ENCODE measurements around the gene RPS6KA3. TPM values are rescaled to one million over a fixed set of nuclear protein-coding genes. Genes with fewer than 3 reads are reported as not detected.

The RPS6KA3 gene
- total RNA-seq, 1 experiment from 2014 or later: 63.4 TPM

GRCh38 chrX:20189171-20189570 lies 77.5 kb downstream of the RPS6KA3 start:
- Mint-ChIP-seq H3K36me3 (ENCODE audit: insufficient read depth, unreplicated experiment) (peaks cover 36% of the 10 kb centered on the region), H3K4me1 (ENCODE audit: low read depth, unreplicated experiment) (no peaks in the 10 kb centered on the region), H3K27me3 (ENCODE audit: unreplicated experiment) (no peaks in the 10 kb centered on the region), H3K4me3 (ENCODE audit: low read depth, unreplicated experiment) (no peak overlapping the region), H3K9me3 (ENCODE audit: low read depth, unreplicated experiment) (no peaks in the 10 kb centered on the region), H3K27ac (ENCODE audit: unreplicated experiment) (no peak overlapping the region)
- no peak for DNase-seq
- TF ChIP-seq CTCF (IDR thresholded peaks at IDR 0.05; ENCODE audit: unreplicated experiment): no peak
- intact Hi-C loops (cut with micrococcal nuclease; ENCODE audit: unreplicated experiment): no loop called here
- no TSS peak for BruUV-seq (replicated peaks)
- CTCF ChIA-PET: interaction anchor here (0.7 kb wide), 1 partner anchor 31 kb away, joined by 3 read pairs; no protein-coding TSS in a partner anchor

- Mint-ChIP-seq H3K9me3 (ENCODE audit: low read depth, unreplicated experiment) (no peaks in the 10 kb centered on the region), H3K27me3 (ENCODE audit: unreplicated experiment) (no peaks in the 10 kb centered on the region), H3K4me3 (ENCODE audit: low read depth, unreplicated experiment) (no peak overlapping the region), H3K36me3 (ENCODE audit: insufficient read depth, unreplicated experiment) (peaks cover 31% of the 10 kb centered on the region), H3K4me1 (ENCODE audit: low read depth, unreplicated experiment) (no peaks in the 10 kb centered on the region), H3K27ac (ENCODE audit: unreplicated experiment) (no peak overlapping the region)
- intact Hi-C loops (cut with micrococcal nuclease; ENCODE audit: unreplicated experiment): no loop called here
- no peak for TF ChIP-seq CTCF (IDR thresholded peaks at IDR 0.05; ENCODE audit: unreplicated experiment)
- DNase-seq: no peak
- CTCF ChIA-PET: no interaction called here
- no TSS peak for BruUV-seq (replicated peaks)
Observed at GRCh38 chrX:20181598-20182329, 84.9 kb downstream of the RPS6KA3 start.

- CTCF ChIA-PET: no interaction called here
- BruUV-seq (replicated peaks): no TSS peak
- H3K4me1 Mint-ChIP-seq (ENCODE audit: low read depth, unreplicated experiment): no peaks in the 10 kb centered on the region
- no peaks in the 10 kb centered on the region for H3K9me3 Mint-ChIP-seq (ENCODE audit: low read depth, unreplicated experiment)
- peaks cover 7% of the 10 kb centered on the region for H3K36me3 Mint-ChIP-seq (ENCODE audit: insufficient read depth, unreplicated experiment)
- intact Hi-C loops (cut with micrococcal nuclease; ENCODE audit: unreplicated experiment): no loop called here
- no peak overlapping the region for H3K4me3 Mint-ChIP-seq (ENCODE audit: low read depth, unreplicated experiment)
- no peaks in the 10 kb centered on the region for H3K27me3 Mint-ChIP-seq (ENCODE audit: unreplicated experiment)
- H3K27ac Mint-ChIP-seq (ENCODE audit: unreplicated experiment): no peak overlapping the region
- no peak for DNase-seq
- no peak for TF ChIP-seq CTCF (IDR thresholded peaks at IDR 0.05; ENCODE audit: unreplicated experiment)
Observed at GRCh38 chrX:20177093-20177492, 89.6 kb downstream of the RPS6KA3 start.

- DNase-seq: no peak
- intact Hi-C loops (cut with micrococcal nuclease; ENCODE audit: unreplicated experiment): no loop called here
- no peak for TF ChIP-seq CTCF (IDR thresholded peaks at IDR 0.05; ENCODE audit: unreplicated experiment)
- Mint-ChIP-seq H3K27ac (ENCODE audit: unreplicated experiment) (no peak overlapping the region), H3K36me3 (ENCODE audit: insufficient read depth, unreplicated experiment) (peaks cover 5% of the 10 kb centered on the region), H3K4me3 (ENCODE audit: low read depth, unreplicated experiment) (no peak overlapping the region), H3K9me3 (ENCODE audit: low read depth, unreplicated experiment) (no peaks in the 10 kb centered on the region), H3K4me1 (ENCODE audit: low read depth, unreplicated experiment) (no peaks in the 10 kb centered on the region), H3K27me3 (ENCODE audit: unreplicated experiment) (no peaks in the 10 kb centered on the region)
- no TSS peak for BruUV-seq (replicated peaks)
- CTCF ChIA-PET: no interaction called here
Observed at GRCh38 chrX:20173856-20174255, 92.9 kb downstream of the RPS6KA3 start.

Measured in Calu3 (cell line).